ENCODE results near the gene NRAS. TPM values are rescaled to one million over a fixed set of nuclear protein-coding genes. Genes with fewer than 3 reads are reported as not detected.

The NRAS gene
- total RNA-seq, 2 experiments from 2014 or later: 28.9 to 30.4 TPM

DNA sequence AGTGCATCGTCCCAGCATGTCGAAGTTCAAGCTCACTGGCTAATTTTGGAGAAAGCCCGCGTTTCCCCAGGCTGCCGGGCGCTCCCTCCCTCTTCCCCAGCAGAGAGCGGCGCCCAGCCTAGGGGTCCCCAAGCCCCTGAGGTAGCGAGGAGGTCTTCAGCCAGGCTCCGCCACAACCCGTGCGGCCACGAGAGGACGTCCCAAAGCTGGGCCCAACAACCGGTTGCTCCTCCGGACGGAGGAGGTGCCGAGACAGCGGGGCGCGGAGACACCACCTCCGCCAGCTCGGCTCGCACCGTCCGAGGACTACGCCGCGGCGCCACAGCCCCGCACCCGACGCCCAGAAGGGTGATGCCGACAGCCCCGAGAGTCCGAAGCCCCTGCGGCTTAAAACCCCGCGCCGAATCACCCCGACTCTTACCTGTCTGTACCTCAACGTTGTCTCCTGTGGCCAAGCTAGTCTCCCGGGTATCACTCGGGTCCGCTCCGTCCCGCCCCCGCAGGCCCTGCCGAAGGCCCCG lies 46.9 kb downstream of the NRAS start, which contains the start of gene DENND2C:
Gene DENND2C (minus strand): TSS at position 488 of the 521 bp plus-strand sequence. CDS start 44,065 bp downstream, outside the sequence.
- Mint-ChIP-seq H3K4me3 (peak within 1 kb of the TSS; percentile 99), H3K27ac (peak within 1 kb of the TSS; percentile 77), H3K9me3 (no peaks in the 10 kb centered on the region), H3K36me3 (ENCODE audit: low read depth) (peaks cover 4% of the 10 kb centered on the region), H3K4me1 (ENCODE audit: low read depth) (peaks cover 12% of the 10 kb centered on the region), H3K27me3 (peaks cover 22% of the 10 kb centered on the region)
- no peaks in the 10 kb centered on the region for H3K9me3 ChIP-seq (ENCODE audit: control insufficient read depth in 1 of 2, insufficient read depth in 1 of 2, low read length in 2 of 2)
- CTCF ChIA-PET: no interaction called here
- H3K4me1 ChIP-seq (ENCODE audit: insufficient read depth, low read length): peaks cover 14% of the 10 kb centered on the region
- H3K27me3 ChIP-seq (ENCODE audit: control insufficient read depth in 1 of 2, insufficient read depth in 2 of 2, low read length in 2 of 2): peaks cover 5 to 6% of the 10 kb centered on the region in 2 experiments
- peak within 1 kb of the TSS; percentile 81 for H3K4me3 ChIP-seq (ENCODE audit: low read length)
- DNase-seq: no peak
- H3K27ac ChIP-seq (ENCODE audit: low read depth in 1 of 2, low read length in 2 of 2): no peak within 1 kb of the TSS
- TF ChIP-seq, protein P1, sequence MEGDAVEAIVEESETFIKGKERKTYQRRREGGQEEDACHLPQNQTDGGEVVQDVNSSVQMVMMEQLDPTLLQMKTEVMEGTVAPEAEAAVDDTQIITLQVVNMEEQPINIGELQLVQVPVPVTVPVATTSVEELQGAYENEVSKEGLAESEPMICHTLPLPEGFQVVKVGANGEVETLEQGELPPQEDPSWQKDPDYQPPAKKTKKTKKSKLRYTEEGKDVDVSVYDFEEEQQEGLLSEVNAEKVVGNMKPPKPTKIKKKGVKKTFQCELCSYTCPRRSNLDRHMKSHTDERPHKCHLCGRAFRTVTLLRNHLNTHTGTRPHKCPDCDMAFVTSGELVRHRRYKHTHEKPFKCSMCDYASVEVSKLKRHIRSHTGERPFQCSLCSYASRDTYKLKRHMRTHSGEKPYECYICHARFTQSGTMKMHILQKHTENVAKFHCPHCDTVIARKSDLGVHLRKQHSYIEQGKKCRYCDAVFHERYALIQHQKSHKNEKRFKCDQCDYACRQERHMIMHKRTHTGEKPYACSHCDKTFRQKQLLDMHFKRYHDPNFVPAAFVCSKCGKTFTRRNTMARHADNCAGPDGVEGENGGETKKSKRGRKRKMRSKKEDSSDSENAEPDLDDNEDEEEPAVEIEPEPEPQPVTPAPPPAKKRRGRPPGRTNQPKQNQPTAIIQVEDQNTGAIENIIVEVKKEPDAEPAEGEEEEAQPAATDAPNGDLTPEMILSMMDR (IDR thresholded peaks at IDR 0.05): no peak
- no peaks in the 10 kb centered on the region for H3K36me3 ChIP-seq (ENCODE audit: insufficient read depth, low read length)
- POLR2A ChIA-PET: interaction anchor here (0.8 to 2.4 kb wide), 7 partner anchors 9 to 158 kb away, joined by 3 to 10 read pairs (median 3); partner anchors contain the start of genes BCAS2, CSDE1, NRAS and SIKE1
- intact Hi-C loops (cut with DNase I, micrococcal nuclease): loop anchor here (2.0 to 10.0 kb wide), 7 partner anchors 48 to 691 kb away; partner anchors contain the start of genes BCAS2 (in 1 of the 2), CSDE1 (in 1 of the 2), NRAS (in 1 of the 2) and OLFML3 (in 1 of the 2)
- peak; percentile 42 for ATAC-seq (ENCODE audit: poor library complexity)

DNA sequence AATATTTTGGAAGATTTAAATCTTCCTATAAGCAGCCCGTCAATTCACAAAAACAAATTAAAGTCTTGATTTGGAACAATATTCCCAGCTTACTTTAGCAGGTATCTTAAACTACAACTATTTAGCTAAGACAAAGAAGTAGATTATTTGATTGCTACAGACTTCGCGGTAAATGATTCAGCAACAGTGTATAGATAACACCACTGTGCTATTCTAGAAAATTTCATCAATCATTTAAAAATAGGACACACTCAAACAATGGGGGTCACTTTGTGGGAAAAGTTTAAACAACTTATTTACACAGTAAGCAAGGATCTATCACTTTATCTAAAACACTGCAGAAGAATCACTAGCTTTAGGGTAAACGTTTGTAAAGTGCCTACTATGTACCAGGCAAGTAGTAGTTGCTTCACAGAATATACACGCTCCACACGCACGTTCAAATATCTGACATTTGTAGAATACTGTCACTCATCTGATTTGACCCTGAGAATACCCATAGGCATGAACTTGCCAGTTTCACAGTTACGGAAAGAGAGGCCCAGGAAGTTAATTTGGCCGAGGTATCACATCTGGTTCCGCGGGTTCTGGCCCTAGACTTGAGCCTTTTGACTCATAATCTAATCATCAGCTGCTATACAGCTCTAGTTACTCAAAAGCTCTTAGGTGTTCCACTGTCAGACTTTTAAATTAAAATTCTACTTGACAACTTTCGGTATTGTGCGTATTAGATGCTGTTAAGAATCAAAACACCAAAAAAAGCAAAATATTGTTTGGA lies 47.6 kb downstream of the NRAS start:
- Mint-ChIP-seq H3K27me3 (peaks cover 19% of the 10 kb centered on the region), H3K9me3 (no peaks in the 10 kb centered on the region), H3K27ac (no peak overlapping the region), H3K36me3 (ENCODE audit: low read depth) (peaks cover 4% of the 10 kb centered on the region), H3K4me3 (peak overlapping the region; percentile 99), H3K4me1 (ENCODE audit: low read depth) (peaks cover 12% of the 10 kb centered on the region)
- CTCF ChIA-PET: no interaction called here
- Histone ChIP-seq H3K4me3 (ENCODE audit: low read length) (peak overlapping the region; percentile 81), H3K36me3 (ENCODE audit: insufficient read depth, low read length) (no peaks in the 10 kb centered on the region), H3K27me3 (ENCODE audit: control insufficient read depth in 1 of 2, insufficient read depth in 2 of 2, low read length in 2 of 2) (peaks cover 0 to 5% of the 10 kb centered on the region in 2 experiments), H3K4me1 (ENCODE audit: insufficient read depth, low read length) (peaks cover 14% of the 10 kb centered on the region), H3K9me3 (ENCODE audit: control insufficient read depth in 1 of 2, insufficient read depth in 1 of 2, low read length in 2 of 2) (no peaks in the 10 kb centered on the region), H3K27ac (ENCODE audit: low read depth in 1 of 2, low read length in 2 of 2) (no peak overlapping the region)
- intact Hi-C loops (cut with DNase I, micrococcal nuclease): no loop called here
- POLR2A ChIA-PET: interaction anchor here (0.8 to 2.4 kb wide), 5 partner anchors 9 to 158 kb away, joined by 3 to 10 read pairs (median 4); partner anchors contain the start of genes BCAS2, NRAS, SIKE1 and TRIM33
- DNase-seq (peak in 2 of 14 experiments; percentile 8 to 18), ATAC-seq (ENCODE audit: poor library complexity) (no peak)
- TF ChIP-seq, protein P1 (IDR thresholded peaks at IDR 0.05): no peak

DNA sequence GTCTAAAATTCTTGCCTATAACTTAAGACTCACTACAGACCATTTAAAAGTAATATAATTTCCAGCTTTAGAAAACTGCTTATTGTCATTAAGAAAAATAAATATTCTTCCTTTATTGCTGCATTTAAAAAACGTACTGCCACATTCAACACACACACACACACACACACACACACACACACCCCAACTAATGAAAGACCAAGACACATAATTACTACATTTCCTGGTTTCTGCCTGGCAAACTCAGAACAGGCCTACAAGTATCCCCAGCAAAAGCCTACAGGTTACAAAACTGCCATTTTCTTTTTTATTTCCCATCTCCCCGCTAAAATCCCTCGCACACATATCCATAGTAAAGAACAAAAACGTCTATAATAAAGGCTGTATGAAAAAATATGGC lies 48.2 kb downstream of the NRAS start:
- no peaks in the 10 kb centered on the region for H3K36me3 ChIP-seq (ENCODE audit: insufficient read depth, low read length)
- intact Hi-C loops (cut with DNase I, micrococcal nuclease): no loop called here
- no peak for DNase-seq

More for the DNA sequence above, 48.2 kb downstream of the NRAS start:
- no peaks in the 10 kb centered on the region for H3K9me3 ChIP-seq (ENCODE audit: control insufficient read depth in 1 of 2, insufficient read depth in 1 of 2, low read length in 2 of 2)
- H3K36me3 Mint-ChIP-seq (ENCODE audit: low read depth): peaks cover 4% of the 10 kb centered on the region
- no peak overlapping the region for H3K27ac Mint-ChIP-seq
- no peak overlapping the region for H3K4me3 ChIP-seq (ENCODE audit: low read length)
- H3K27me3 Mint-ChIP-seq: peaks cover 19% of the 10 kb centered on the region
- TF ChIP-seq, protein P1 (IDR thresholded peaks at IDR 0.05): no peak
- peak overlapping the region; percentile 99 for H3K4me3 Mint-ChIP-seq
- no peak for ATAC-seq (ENCODE audit: poor library complexity)
- H3K4me1 ChIP-seq (ENCODE audit: insufficient read depth, low read length): peaks cover 14% of the 10 kb centered on the region
- peaks cover 0 to 5% of the 10 kb centered on the region in 2 experiments for H3K27me3 ChIP-seq (ENCODE audit: control insufficient read depth in 1 of 2, insufficient read depth in 2 of 2, low read length in 2 of 2)
- H3K4me1 Mint-ChIP-seq (ENCODE audit: low read depth): peaks cover 12% of the 10 kb centered on the region
- CTCF ChIA-PET: interaction anchor here (0.7 to 0.8 kb wide), 2 partner anchors 46 to 322 kb away, joined by 3 to 4 read pairs; no protein-coding TSS in a partner anchor
- H3K9me3 Mint-ChIP-seq: no peaks in the 10 kb centered on the region
- no peak overlapping the region for H3K27ac ChIP-seq (ENCODE audit: low read depth in 1 of 2, low read length in 2 of 2)
- POLR2A ChIA-PET: interaction anchor here (0.7 to 0.8 kb wide), 3 partner anchors 112 to 158 kb away, joined by 3 to 4 read pairs (median 3); partner anchors contain the start of gene SIKE1
